Heart left ventricle (tissue), 13 donors: ENCODE measurements around the gene EGLN1.

Experiments used
- POLR2A ChIP-seq, 2 donors: fragments of 450-650 bp; IDR thresholded peaks; one replicate each; pipeline ENCODE4 v1.6.1; 2017; ENCODE audit warnings: antibody characterized with exemption in 2 of 2, mild to moderate bottlenecking in 2 of 2, moderate library complexity in 2 of 2
- TF ChIP-seq, protein P1 (sequence below), 12 donors: fragments of 200-600 bp; sonication (generic) in 4 of 12; IDR thresholded peaks; one replicate each; pipeline versions ENCODE4 v1.5.0 to v1.8.0; 2018 to 2022; ENCODE audit warnings: antibody characterized with exemption in 12 of 12, mild to moderate bottlenecking in 5 of 12
- donor health status: ischemic (EF 13 %, LVEDD 7.1; RV severe dilation, severe dysfunction).
- donor health status: DM: no; HTN: yes; CAD: no.
- donor health status: DM: no; HTN: no; CAD: no.
- donor health status: ischemic (EF 25% LVEDD 6.9; RV normal size, moderate dysfunction).
- donor health status: ischemic (EF 25% LVEDD 5.7; RV mildly dilated, moderate dysfunction).
- donor health status: ischemic (EF 35%, LVEDD 5.7; RV mildly dilated, moderate dysfunction).
- donor health status: nonischemic (EF 11% LVEDD 7.7; RV severe dilation, severe dysfunction).
- donor health status: DM: yes; HTN: yes; CAD: no.
- donor health status: PGD.
- donor health status: ischemic (EF 29% LVEDD 5.4; RV normal size, mild dysfunction).
- donor health status: nonischemic (EF 23%, LVEDD 6.1; RV moderate dilation, normal function).

DNA sequence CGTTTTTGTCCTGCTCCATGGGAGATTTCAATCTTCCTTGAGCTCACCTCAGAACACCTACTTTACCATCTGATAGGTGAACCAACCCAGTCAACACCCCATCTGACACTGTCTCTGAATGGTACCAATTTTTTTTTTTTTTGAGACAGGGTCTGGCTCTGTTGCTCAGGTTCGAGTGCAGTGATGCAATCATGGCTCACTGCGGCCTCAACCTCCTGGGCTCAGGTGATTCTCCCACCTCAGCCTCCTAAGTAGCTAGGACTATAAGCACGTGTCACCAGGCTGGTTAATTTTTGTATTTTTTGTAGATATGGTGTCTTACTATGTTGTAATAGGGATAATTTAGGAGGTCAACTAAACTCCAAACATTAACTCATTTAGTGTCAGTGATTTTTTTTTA, 47.7 kb downstream of the EGLN1 start:
- TF ChIP-seq, protein P1, sequence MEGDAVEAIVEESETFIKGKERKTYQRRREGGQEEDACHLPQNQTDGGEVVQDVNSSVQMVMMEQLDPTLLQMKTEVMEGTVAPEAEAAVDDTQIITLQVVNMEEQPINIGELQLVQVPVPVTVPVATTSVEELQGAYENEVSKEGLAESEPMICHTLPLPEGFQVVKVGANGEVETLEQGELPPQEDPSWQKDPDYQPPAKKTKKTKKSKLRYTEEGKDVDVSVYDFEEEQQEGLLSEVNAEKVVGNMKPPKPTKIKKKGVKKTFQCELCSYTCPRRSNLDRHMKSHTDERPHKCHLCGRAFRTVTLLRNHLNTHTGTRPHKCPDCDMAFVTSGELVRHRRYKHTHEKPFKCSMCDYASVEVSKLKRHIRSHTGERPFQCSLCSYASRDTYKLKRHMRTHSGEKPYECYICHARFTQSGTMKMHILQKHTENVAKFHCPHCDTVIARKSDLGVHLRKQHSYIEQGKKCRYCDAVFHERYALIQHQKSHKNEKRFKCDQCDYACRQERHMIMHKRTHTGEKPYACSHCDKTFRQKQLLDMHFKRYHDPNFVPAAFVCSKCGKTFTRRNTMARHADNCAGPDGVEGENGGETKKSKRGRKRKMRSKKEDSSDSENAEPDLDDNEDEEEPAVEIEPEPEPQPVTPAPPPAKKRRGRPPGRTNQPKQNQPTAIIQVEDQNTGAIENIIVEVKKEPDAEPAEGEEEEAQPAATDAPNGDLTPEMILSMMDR (IDR thresholded peaks at IDR 0.05): no peak
- no peak for TF ChIP-seq POLR2A (IDR thresholded peaks at IDR 0.05)
